Esophagus squamous epithelium (tissue), 5 donors: ENCODE results near the gene MX1. TPM values are rescaled to one million over a fixed set of nuclear protein-coding genes. Genes with fewer than 3 reads are reported as not detected.

Source experiments
- DNase-seq: peaks from one replicate; lab custom pipeline; 2025; lab: John Stamatoyannopoulos, UW
- H3K27ac ChIP-seq, 4 donors: fragments of 200-600 bp; sonication (generic); one replicate each; pipeline ENCODE4 v1.5.1; 2016 to 2019; ENCODE audit warnings: mild to moderate bottlenecking in 1 of 4
- H3K27me3 ChIP-seq, 4 donors: fragments of 200-600 bp; sonication (generic); 1 replicate in 3 of 4; 2 replicates in 1 of 4; pipeline versions ENCODE4 v1.5.1 to v1.6.0; 2017 to 2021; ENCODE audit warnings: antibody characterized with exemption in 1 of 4
- H3K36me3 ChIP-seq, 3 donors: fragments of 200-600 bp; sonication (generic); one replicate each; pipeline ENCODE4 v1.5.1; 2016 to 2019
- H3K4me1 ChIP-seq, 3 donors: fragments of 200-600 bp; sonication (generic); one replicate each; pipeline ENCODE4 v1.5.1; 2017 to 2019
- H3K4me3 ChIP-seq, 4 donors: fragments of 200-600 bp; sonication (generic); 1 replicate in 3 of 4; 2 replicates in 1 of 4; pipeline ENCODE4 v1.5.1; 2016 to 2019; ENCODE audit warnings: mild to moderate bottlenecking in 2 of 4, moderate library complexity in 1 of 4
- H3K9me3 ChIP-seq, 3 donors: fragments of 200-600 bp; sonication (generic); one replicate each; pipeline ENCODE4 v1.5.1; 2016 to 2019
- POLR2A ChIP-seq, 4 donors: fragments of 450-650 bp; IDR thresholded peaks; one replicate each; pipeline ENCODE4 v1.6.1; 2017; ENCODE audit warnings: antibody characterized with exemption in 4 of 4, mild to moderate bottlenecking in 4 of 4, moderate library complexity in 3 of 4
- WGBS, 2 donors: methylation state at CpG; one replicate each; pipeline ENCODE4 v1.1.5; 2018; 5-methylcytosine and 5-hydroxymethylcytosine counted together
- intact Hi-C: fragments of 100-400 bp; cut with DNase I; formaldehyde crosslinking; loops from one replicate; pipeline ENCODE4 v1.15.0; 2022
- total RNA-seq, 4 donors: library from RNA; depleted of rRNA; stranded (reverse); fragments of >200 nt; gene quantifications; one replicate each; pipeline ENCODE4 v1.1.0, GENCODE V29; 2016
- TF ChIP-seq, protein P1 (sequence below), 6 experiments: fragments of 450-650 bp in 4 of 6; fragments of 200-600 bp in 2 of 6; sonication (generic) in 2 of 6; IDR thresholded peaks; one replicate each; pipeline ENCODE4 v1.5.1; 2016 to 2019; ENCODE audit warnings: antibody characterized with exemption in 6 of 6, mild to moderate bottlenecking in 4 of 6, moderate library complexity in 4 of 6
- donor health status: DM: yes; HTN: yes; CAD: no.

The MX1 gene
- total RNA-seq, 4 donors from 2014 or later: 29.7 to 90.2 (median 40.9) TPM

- peaks cover 0 to 45% (median 0%) of the 10 kb centered on the region in 4 donors for H3K27me3 ChIP-seq
- peak overlapping the region in 3 of 4 donors; percentile 7 to 68 (median 48) for H3K27ac ChIP-seq
- no peaks in the 10 kb centered on the region for H3K9me3 ChIP-seq
- intact Hi-C loops: no loop called here
- DNase-seq: no peak
- TF ChIP-seq, protein P1, sequence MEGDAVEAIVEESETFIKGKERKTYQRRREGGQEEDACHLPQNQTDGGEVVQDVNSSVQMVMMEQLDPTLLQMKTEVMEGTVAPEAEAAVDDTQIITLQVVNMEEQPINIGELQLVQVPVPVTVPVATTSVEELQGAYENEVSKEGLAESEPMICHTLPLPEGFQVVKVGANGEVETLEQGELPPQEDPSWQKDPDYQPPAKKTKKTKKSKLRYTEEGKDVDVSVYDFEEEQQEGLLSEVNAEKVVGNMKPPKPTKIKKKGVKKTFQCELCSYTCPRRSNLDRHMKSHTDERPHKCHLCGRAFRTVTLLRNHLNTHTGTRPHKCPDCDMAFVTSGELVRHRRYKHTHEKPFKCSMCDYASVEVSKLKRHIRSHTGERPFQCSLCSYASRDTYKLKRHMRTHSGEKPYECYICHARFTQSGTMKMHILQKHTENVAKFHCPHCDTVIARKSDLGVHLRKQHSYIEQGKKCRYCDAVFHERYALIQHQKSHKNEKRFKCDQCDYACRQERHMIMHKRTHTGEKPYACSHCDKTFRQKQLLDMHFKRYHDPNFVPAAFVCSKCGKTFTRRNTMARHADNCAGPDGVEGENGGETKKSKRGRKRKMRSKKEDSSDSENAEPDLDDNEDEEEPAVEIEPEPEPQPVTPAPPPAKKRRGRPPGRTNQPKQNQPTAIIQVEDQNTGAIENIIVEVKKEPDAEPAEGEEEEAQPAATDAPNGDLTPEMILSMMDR (IDR thresholded peaks at IDR 0.05): no peak
- no peak for TF ChIP-seq POLR2A (IDR thresholded peaks at IDR 0.05)
- no peak overlapping the region for H3K4me3 ChIP-seq
- peaks cover 0 to 17% (median 0%) of the 10 kb centered on the region in 3 donors for H3K4me1 ChIP-seq
- 59 to 60% methylated on average over 5 to 9 of the region's 9 CpGs for WGBS, 2 donors
- no peaks in the 10 kb centered on the region for H3K36me3 ChIP-seq
Measured at GRCh38 chr21:41500931-41501381, 74.9 kb downstream of the MX1 start.

DNA sequence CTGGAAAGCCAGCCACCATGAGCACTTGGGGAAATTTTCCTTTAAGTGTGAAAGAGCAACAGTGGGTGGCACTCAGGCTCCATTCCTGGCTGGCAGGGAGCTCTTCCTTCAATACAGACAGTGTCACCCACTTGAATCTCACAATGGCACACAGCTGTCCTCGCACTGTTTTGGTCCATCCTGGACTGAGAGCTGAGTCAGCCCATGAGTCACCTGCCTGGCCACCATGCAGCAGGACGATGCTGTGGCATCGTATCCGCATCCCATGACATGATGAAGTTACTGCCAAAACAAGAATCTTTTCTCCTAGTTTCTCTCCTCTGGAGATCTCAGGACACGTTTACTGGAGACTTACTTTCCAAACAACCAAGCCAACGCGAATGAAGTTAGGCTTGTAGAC lies 75.9 kb downstream of the MX1 start:
- intact Hi-C loops: no loop called here
- no peak overlapping the region for H3K4me3 ChIP-seq
- peak overlapping the region in 1 of 4 donors; percentile 21 for H3K27ac ChIP-seq
- WGBS, 2 donors: 59 to 68% methylated on average over 7 of the region's 7 CpGs
- TF ChIP-seq POLR2A (IDR thresholded peaks at IDR 0.05): no peak
- TF ChIP-seq, protein P1 (IDR thresholded peaks at IDR 0.05): no peak
- peaks cover 0 to 55% (median 0%) of the 10 kb centered on the region in 4 donors for H3K27me3 ChIP-seq
- peaks cover 0 to 22% (median 0%) of the 10 kb centered on the region in 3 donors for H3K4me1 ChIP-seq
- H3K36me3 ChIP-seq: no peaks in the 10 kb centered on the region
- DNase-seq: no peak
- H3K9me3 ChIP-seq: no peaks in the 10 kb centered on the region

- TF ChIP-seq POLR2A (IDR thresholded peaks at IDR 0.05): no peak
- TF ChIP-seq, protein P1 (IDR thresholded peaks at IDR 0.05): no peak
- intact Hi-C loops: no loop called here
- H3K27me3 ChIP-seq: peaks cover 0 to 69% (median 2%) of the 10 kb centered on the region in 4 donors
- no peaks in the 10 kb centered on the region for H3K9me3 ChIP-seq
- no peak overlapping the region for H3K4me3 ChIP-seq
- H3K4me1 ChIP-seq: peaks cover 8 to 36% (median 8%) of the 10 kb centered on the region in 3 donors
- 76 to 89% methylated on average over 4 of the region's 4 CpGs for whole genome bisulfite sequencing, 2 donors
- DNase-seq: no peak
- no peak overlapping the region for H3K27ac ChIP-seq
- no peaks in the 10 kb centered on the region for H3K36me3 ChIP-seq
Measured at GRCh38 chr21:41503331-41503730, 77.3 kb downstream of the MX1 start.

DNA sequence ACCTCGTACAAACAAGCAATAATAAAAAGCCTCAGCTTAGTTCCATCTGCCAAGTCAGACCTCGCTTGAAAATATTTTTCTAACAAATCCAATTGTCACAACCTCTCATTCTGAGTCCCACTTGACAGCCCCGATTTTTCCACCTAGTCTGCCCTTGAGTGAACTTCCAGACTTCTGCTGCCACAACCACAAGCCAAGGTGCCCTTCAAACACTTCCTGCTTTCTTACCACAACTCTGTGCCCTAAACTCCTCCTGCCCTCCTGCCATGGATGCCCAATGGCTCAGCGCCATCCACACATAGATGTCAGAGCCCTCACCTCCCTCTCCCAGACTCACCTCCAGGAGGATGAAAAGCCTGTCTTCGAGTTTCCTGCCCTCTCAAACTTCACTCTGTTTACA lies 78.0 kb downstream of the MX1 start:
- no peaks in the 10 kb centered on the region for H3K9me3 ChIP-seq
- intact Hi-C loops: no loop called here
- peaks cover 9 to 40% (median 11%) of the 10 kb centered on the region in 3 donors for H3K4me1 ChIP-seq
- no peaks in the 10 kb centered on the region for H3K36me3 ChIP-seq
- WGBS, 2 donors: 64 to 78% methylated on average over 5 of the region's 5 CpGs
- peaks cover 0 to 73% (median 3%) of the 10 kb centered on the region in 4 donors for H3K27me3 ChIP-seq
- H3K27ac ChIP-seq: no peak overlapping the region
- no peak overlapping the region for H3K4me3 ChIP-seq
- no peak for DNase-seq
- no peak for TF ChIP-seq POLR2A (IDR thresholded peaks at IDR 0.05)
- TF ChIP-seq, protein P1 (IDR thresholded peaks at IDR 0.05): no peak

GRCh38 chr21:41506005-41506594 lies 80.1 kb downstream of the MX1 start:
- DNase-seq: no peak
- Histone ChIP-seq H3K9me3 (no peaks in the 10 kb centered on the region), H3K27me3 (peaks cover 0 to 75% (median 3%) of the 10 kb centered on the region in 4 donors), H3K4me3 (peak overlapping the region; percentile 43 to 64 (median 52)), H3K4me1 (peaks cover 9 to 25% (median 11%) of the 10 kb centered on the region in 3 donors), H3K36me3 (no peaks in the 10 kb centered on the region), H3K27ac (no peak overlapping the region)
- intact Hi-C loops: no loop called here
- WGBS, 2 donors: 61 to 100% methylated on average over 1 to 6 of the region's 7 CpGs
- TF ChIP-seq POLR2A (IDR thresholded peaks at IDR 0.05): no peak
- TF ChIP-seq, protein P1 (IDR thresholded peaks at IDR 0.05): no peak
